Loucy (cell line): Measurements from ENCODE around the gene ZNF77.
"Not testable (repeated sequence)": the region's sequence is repeated elsewhere in the genome, so short reads cannot be mapped to it uniquely, and the experiment has no call there.

Experiments
- EZH2phosphoT487 ChIP-seq: fragments of 200-600 bp; IDR thresholded peaks from 2 replicates; pipeline ENCODE4 v1.6.1; 2018; ENCODE audit warnings: antibody characterized with exemption, mild to moderate bottlenecking, moderate library complexity, borderline replicate concordance
- TF ChIP-seq, protein P1 (sequence below): fragments of 200-600 bp; sonication (generic); conservative IDR thresholded peaks from 2 replicates; pipeline ENCODE4 v1.5.1; 2014; ENCODE audit warnings: mild to moderate bottlenecking, antibody characterized with exemption, low read length

DNA sequence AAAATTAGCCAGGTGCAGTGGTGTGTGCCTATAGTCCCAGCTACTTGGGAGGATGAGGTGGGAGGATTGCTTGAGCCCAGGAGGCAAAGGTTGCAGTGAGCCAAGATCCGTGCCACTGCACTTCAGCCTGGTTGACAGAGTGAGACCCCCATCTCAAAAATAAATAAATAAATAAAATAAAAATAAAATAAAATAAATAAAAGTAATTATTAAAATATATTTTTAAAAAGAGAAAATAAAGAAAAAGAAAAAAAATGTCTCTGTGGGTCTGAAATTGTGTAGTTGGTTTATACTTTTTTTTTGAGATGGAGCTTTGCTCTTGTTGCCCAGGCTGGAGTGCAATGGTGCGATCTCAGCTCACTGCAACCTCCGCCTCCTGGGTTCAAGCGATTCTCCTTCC lies 8.9 kb downstream of the ZNF77 start:
- TF ChIP-seq, protein P1, sequence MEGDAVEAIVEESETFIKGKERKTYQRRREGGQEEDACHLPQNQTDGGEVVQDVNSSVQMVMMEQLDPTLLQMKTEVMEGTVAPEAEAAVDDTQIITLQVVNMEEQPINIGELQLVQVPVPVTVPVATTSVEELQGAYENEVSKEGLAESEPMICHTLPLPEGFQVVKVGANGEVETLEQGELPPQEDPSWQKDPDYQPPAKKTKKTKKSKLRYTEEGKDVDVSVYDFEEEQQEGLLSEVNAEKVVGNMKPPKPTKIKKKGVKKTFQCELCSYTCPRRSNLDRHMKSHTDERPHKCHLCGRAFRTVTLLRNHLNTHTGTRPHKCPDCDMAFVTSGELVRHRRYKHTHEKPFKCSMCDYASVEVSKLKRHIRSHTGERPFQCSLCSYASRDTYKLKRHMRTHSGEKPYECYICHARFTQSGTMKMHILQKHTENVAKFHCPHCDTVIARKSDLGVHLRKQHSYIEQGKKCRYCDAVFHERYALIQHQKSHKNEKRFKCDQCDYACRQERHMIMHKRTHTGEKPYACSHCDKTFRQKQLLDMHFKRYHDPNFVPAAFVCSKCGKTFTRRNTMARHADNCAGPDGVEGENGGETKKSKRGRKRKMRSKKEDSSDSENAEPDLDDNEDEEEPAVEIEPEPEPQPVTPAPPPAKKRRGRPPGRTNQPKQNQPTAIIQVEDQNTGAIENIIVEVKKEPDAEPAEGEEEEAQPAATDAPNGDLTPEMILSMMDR: not testable (repeated sequence)
- not testable (repeated sequence) for TF ChIP-seq EZH2phosphoT487
